WTC11 (cell line): Measurements from ENCODE around the gene MRPL20.

Source experiments
- CBFB ChIP-seq: sonication (generic); formaldehyde crosslinking; IDR thresholded peaks from 2 replicates; pipeline ENCODE4 v1.8.1; 2022; ENCODE audit warnings: mild to moderate bottlenecking, low read depth, missing genetic modification reagents
- CTCF ChIP-seq: fragments of 200-600 bp; IDR thresholded peaks from 2 replicates; pipeline ENCODE4 v1.8.0; 2022; ENCODE audit warnings: antibody characterized with exemption
- ELF4 ChIP-seq: sonication (generic); formaldehyde crosslinking; IDR thresholded peaks from 2 replicates; pipeline ENCODE4 v1.8.1; 2022; ENCODE audit warnings: low read depth, mild to moderate bottlenecking, moderate library complexity, missing genetic modification reagents
- JUN ChIP-seq: sonication (generic); formaldehyde crosslinking; IDR thresholded peaks from 2 replicates; pipeline ENCODE4 v1.8.0; 2023; ENCODE audit warnings: mild to moderate bottlenecking, missing genetic modification reagents
- NFE2L1 ChIP-seq: sonication (generic); formaldehyde crosslinking; IDR thresholded peaks from 2 replicates; pipeline ENCODE4 v1.8.1; 2023; ENCODE audit warnings: missing genetic modification reagents
- ZBTB21 ChIP-seq: sonication (generic); formaldehyde crosslinking; IDR thresholded peaks from 2 replicates; pipeline ENCODE4 v1.8.1; 2023; ENCODE audit warnings: mild to moderate bottlenecking, missing genetic modification reagents, borderline replicate concordance
- ZNF512 ChIP-seq: sonication (generic); formaldehyde crosslinking; IDR thresholded peaks from 2 replicates; pipeline ENCODE4 v1.8.1; 2022; ENCODE audit warnings: missing genetic modification reagents, borderline replicate concordance

GRCh38 chr1:1422465-1423244, 15.6 kb upstream of the MRPL20 start:
- TF ChIP-seq JUN (CRISPR knock-in tag) (no peak), CBFB (CRISPR knock-in tag) (no peak), ZNF512 (CRISPR knock-in tag) (no peak), ZBTB21 (CRISPR knock-in tag) (no peak), CTCF (no peak), ELF4 (CRISPR knock-in tag) (no peak), NFE2L1 (no peak)
